ENCODE measurements around the gene WDR90.
A peak's percentile ranks its signal among the peaks of the same experiment; 100 is the strongest.

WDR90 gene

GRCh38 chr16:662095-662494, 12.9 kb downstream of the WDR90 start:
- no peak for DNase-seq

- DNase-seq, result no peak
Observed at GRCh38 chr16:662597-662996, 13.4 kb downstream of the WDR90 start.

- DNase-seq, result no peak
Observed at GRCh38 chr16:666572-666971, 17.4 kb downstream of the WDR90 start.

DNA sequence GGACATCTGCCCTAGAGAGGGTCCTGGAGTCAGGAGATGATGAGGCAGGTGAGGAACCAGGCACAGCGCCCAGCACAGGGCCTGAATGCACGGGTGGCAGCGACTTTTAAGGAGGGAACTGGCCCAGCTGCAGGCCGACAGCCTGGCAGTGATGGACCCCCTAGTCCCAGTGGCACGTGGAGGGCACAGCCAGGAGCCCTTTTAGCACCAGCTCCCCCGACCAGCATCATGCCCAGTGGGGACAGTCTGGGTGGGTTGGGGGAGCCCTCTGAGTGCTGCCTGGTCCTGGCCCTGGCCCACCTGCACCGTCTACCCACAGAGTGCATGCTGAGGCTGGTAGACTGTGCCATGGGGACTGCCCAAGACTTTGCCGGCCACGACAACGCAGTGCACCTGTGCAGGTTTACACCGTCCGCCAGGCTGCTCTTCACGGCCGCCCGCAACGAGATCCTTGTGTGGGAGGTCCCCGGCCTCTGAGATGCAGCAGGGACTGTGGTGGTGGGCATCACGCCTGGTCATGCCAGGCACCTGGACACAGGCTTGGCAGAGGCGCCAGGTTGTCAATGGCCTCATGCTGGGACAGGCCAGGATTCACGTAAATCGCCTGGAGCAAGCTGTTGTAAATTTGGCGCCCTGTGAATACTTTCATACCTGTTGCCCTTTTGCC, 18.1 kb downstream of the WDR90 start:
- DNase-seq, result no peak

GRCh38 chr16:667780-668518, 18.8 kb downstream of the WDR90 start, which contains the start of gene RHOT2:
TSS of gene RHOT2 (plus strand) at chr16:668132. CDS start at chr16:668200, 68 bp downstream.
- DNase-seq, result peak; percentile 85

DNA sequence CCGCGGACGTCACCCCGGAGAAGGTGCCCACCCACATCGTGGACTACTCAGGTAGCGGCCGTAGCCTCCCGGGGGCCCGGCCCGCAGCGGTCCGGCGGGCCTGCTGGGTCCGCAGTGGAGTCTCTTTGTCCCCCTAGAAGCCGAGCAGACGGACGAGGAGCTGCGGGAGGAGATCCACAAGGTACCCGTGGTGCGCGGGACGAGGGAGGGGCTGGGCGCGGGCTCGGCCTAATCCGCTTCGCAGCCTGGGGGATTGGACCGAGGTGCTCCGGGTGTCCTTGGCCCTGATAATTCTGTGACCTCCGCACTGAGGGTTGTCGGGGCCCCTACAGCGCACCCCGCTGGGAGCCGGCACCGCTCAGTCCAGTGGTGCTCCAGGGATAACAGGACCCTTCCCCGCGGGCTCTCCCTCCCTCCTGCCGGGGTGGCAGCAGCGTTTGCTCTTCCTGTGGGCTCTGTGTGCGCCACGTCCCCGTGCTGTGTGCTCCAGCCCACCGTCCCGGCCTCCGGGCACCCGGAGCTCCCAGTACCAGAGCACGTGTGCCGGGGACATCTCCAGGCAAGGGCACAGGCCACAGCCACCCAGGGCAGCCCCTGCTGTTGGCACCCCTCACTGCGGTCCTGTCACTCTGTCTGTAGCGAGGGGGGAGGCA, 19.5 kb downstream of the WDR90 start:
- peak; percentile 8 for DNase-seq

DNA sequence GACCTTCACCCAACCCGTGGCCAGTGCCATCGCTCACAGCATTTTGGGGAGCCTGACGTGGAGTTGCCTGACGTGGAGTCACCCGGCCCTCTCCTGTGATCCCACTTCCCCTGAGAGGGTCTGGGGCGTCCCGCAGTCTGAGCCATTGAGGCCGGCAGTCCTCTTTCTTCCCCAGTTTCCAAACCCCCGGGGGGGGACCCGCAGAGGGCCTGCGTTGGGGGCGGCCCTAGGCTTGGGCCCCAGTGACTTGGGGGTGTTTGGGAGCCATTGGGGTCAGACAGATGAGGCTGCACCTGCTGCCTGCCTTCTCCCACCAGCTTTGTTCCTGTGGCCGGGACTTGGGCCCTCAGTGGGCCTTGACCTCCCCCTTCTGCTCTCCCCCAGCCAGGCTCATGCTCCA, 20.5 kb downstream of the WDR90 start:
- no peak for DNase-seq

DNA sequence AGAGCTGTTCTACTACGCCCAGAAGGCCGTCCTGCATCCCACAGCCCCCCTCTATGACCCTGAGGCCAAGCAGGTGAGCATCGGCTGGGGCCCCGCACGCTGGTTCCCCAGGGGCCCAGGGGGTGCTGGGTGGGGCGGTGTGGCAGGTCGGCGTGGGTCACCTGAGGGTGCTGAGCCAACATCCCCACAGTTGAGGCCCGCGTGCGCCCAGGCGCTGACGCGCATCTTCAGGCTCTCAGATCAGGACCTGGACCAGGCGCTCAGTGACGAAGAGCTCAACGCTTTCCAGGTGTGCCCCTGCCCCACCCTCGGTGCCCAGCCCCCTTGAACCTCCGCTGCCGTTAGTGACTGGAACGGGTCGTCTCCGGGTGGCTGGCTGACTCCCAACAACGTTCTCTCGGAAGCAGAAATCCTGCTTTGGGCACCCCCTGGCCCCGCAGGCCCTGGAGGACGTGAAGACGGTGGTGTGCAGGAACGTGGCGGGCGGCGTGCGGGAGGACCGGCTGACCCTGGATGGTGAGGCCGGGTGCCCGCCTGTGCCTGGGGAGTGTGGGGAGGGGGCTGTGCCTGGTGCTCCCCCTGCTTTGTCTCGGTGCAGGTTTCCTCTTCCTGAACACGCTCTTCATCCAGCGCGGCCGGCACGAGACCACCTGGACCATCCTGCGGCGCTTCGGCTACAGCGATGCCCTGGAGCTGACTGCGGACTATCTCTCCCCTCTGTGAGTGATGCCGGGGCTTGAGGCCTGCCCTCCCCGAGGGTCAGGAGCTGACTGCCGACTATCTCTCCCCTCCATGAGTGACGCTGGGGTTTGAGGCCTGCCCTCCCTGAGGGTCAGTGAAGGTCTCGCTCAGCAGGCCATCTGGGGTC, 21.6 kb downstream of the WDR90 start:
- DNase-seq, result no peak

- DNase-seq, result no peak
Observed at GRCh38 chr16:671353-672131, 22.4 kb downstream of the WDR90 start.

- DNase-seq, result no peak
Observed at GRCh38 chr16:672371-672770, 23.2 kb downstream of the WDR90 start.

DNA sequence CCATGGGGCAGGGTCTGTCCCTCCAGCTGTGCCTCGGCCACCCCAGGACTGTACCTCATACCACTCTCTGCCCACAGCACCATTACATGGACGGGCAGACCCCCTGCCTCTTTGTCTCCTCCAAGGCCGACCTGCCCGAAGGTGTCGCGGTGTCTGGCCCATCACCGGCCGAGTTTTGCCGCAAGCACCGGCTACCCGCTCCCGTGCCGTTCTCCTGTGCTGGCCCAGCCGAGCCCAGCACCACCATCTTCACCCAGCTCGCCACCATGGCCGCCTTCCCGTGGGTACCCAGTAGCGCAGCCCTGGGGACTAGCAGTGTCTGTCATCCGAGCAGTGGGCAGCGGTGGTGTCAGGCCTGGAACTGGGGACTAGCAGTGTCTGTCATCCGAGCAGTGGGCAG, 23.7 kb downstream of the WDR90 start:
- DNase-seq, result no peak

DNA sequence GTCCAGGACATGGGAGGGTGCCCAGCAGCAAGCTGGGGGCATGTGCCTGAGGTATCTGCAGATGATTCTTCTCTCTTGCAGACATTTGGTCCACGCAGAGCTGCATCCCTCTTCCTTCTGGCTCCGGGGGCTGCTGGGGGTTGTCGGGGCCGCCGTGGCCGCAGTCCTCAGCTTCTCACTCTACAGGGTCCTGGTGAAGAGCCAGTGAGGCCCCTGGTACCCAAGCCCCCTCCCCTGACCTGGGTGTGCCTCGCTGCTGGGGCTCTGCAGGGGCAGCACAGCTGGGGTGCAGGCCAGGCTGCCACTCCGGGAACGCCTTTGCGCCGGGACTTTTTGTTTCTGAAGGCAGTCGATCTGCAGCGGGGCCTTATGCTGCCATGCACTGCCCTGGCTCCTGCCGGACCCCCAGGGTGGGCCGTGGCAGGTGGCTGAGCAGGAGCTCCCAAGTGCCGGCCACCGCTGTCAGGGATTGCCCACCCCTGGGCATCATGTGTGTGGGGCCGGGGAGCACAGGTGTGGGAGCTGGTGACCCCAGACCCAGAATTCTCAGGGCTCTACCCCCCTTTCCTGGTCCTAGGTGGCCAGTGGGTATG, 24.3 kb downstream of the WDR90 start:
- no peak for DNase-seq

DNA sequence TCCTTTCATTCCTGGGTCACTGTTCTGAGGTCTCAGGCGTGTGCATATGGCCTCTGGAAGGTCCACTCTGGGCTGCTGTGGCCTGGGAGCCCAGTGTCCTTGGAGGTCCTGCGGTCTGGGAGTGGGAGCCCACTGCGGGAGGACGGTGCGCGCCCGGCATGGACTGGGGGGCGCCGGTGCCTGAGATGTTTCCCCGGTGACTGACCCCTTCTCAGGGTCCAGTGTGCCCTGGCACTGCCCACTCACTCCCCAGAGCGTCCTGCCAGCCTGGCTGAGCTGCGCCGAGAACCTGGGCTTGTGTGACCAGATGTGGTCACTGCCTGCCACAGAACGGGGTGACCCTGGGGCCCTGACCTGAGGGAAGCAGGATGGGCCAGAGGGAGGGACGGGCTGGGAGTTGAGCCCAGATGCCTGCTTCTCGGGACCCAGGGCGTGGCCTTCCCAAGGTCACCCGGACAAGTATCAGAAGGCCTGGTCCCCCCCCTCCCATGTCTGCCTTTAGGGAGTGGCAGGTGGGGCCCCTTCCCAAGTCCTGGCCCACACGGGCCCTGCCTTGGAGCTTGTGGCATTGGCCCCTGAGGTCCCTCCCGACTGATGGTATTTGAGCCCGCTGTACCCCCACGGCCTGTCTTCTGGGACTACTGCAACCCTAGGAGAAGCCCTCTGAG, 25.2 kb downstream of the WDR90 start:
- no peak for DNase-seq

- DNase-seq, result no peak
Observed at GRCh38 chr16:674968-675883, 26.1 kb downstream of the WDR90 start, which contains the start of gene RHBDL1. TSS of gene RHBDL1 (plus strand) at chr16:675671. CDS start at chr16:675791, 120 bp downstream.

GRCh38 chr16:675884-676564, 26.9 kb downstream of the WDR90 start:
- no peak for DNase-seq

DNA sequence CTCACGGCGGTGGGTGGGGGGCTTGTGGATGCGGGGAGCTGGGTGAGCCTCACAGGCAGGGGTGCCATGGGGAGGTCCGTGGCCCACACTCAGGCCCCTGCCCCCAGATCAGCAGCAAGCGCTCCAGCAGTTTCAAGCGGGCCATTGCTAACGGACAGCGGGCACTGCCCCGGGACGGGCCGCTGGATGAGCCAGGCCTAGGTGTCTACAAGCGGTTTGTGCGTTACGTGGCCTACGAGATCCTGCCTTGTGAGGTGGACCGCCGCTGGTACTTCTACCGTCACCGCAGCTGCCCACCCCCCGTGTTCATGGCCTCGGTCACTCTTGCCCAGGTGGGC, 27.4 kb downstream of the WDR90 start:
- no peak for DNase-seq

GRCh38 chr16:676913-677312, 27.7 kb downstream of the WDR90 start:
- DNase-seq, result no peak

- DNase-seq, result no peak
Observed at GRCh38 chr16:677316-678190, 28.4 kb downstream of the WDR90 start.
